GM06990 (cell line): ENCODE results near the gene SYN1.

Source experiments
- DNase-seq: peaks from one replicate; pipeline ENCODE4 v3.0.0-alpha.2; 2011; ENCODE audit not compliant: insufficient read length; ENCODE audit errors: extremely low read depth
- H3K27me3 ChIP-seq: replicated peaks from 2 replicates; pipeline ENCODE4 v1.6.0; 2011; ENCODE audit warnings: low read length; ENCODE audit not compliant: control insufficient read depth, insufficient read depth
- H3K36me3 ChIP-seq: 2 replicates; pipeline ENCODE4 v1.5.1; 2011; ENCODE audit warnings: low read length; ENCODE audit not compliant: control insufficient read depth, insufficient read depth
- H3K4me3 ChIP-seq: replicated peaks from 2 replicates; pipeline ENCODE4 v1.5.1; 2011; ENCODE audit warnings: low read depth, mild to moderate bottlenecking, control low read depth, low read length
- TF ChIP-seq, protein P1 (sequence below): IDR thresholded peaks from 2 replicates; pipeline ENCODE4 v1.5.1; 2011; ENCODE audit warnings: low read length, control low read depth, mild to moderate bottlenecking, inconsistent platforms; ENCODE audit not compliant: insufficient read depth, poor library complexity, severe bottlenecking

SYN1 gene

DNA sequence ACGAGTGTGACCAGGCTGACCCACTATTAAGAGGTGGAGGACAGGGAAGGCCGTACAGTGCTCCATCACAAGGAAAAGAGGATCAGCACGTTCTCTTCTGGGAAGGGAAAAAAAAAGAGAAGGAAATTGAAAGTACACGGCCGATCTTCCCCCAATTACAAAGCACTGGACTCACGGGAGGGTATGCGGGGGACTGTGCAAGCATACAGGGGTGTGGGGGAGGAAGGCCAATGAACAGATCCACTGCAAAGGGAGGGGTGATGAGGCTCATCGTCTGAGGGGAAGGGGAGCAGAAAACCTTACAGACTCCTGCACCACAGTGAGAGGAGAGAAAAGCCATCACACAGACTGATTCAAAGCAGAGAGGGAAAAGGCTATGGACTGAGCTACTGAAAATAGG is 29.6 kb upstream of the SYN1 start:
- DNase-seq, result no peak
- Histone ChIP-seq H3K36me3 (no peaks in the 10 kb centered on the region; the same call in none of the 2 replicates), H3K4me3 (peak overlapping the region; percentile 68), H3K27me3 (no peaks in the 10 kb centered on the region)
- TF ChIP-seq, protein P1, sequence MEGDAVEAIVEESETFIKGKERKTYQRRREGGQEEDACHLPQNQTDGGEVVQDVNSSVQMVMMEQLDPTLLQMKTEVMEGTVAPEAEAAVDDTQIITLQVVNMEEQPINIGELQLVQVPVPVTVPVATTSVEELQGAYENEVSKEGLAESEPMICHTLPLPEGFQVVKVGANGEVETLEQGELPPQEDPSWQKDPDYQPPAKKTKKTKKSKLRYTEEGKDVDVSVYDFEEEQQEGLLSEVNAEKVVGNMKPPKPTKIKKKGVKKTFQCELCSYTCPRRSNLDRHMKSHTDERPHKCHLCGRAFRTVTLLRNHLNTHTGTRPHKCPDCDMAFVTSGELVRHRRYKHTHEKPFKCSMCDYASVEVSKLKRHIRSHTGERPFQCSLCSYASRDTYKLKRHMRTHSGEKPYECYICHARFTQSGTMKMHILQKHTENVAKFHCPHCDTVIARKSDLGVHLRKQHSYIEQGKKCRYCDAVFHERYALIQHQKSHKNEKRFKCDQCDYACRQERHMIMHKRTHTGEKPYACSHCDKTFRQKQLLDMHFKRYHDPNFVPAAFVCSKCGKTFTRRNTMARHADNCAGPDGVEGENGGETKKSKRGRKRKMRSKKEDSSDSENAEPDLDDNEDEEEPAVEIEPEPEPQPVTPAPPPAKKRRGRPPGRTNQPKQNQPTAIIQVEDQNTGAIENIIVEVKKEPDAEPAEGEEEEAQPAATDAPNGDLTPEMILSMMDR, result no peak

DNA sequence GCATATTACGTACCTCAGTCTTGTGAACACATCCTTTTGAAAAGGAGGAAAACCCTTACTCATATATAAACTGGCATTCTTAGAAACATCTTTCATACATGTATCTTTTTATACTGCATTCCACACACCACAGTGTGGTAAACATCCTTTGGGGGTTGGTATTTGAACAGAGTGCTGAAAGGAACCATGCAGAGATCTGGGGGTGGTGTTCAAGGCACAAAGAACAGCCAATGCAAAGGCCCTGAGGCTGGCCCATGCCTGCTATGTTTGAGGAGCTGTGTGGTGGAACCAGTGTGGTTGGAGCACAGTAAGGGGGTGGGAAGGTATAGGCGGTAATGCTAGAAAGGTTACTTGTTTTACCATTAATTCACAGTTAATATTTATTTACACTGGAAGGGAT is 28.7 kb upstream of the SYN1 start:
- Histone ChIP-seq H3K4me3 (no peak overlapping the region), H3K36me3 (no peaks in the 10 kb centered on the region; the same call in none of the 2 replicates), H3K27me3 (no peaks in the 10 kb centered on the region)
- no peak for DNase-seq
- TF ChIP-seq, protein P1, result no peak

DNA sequence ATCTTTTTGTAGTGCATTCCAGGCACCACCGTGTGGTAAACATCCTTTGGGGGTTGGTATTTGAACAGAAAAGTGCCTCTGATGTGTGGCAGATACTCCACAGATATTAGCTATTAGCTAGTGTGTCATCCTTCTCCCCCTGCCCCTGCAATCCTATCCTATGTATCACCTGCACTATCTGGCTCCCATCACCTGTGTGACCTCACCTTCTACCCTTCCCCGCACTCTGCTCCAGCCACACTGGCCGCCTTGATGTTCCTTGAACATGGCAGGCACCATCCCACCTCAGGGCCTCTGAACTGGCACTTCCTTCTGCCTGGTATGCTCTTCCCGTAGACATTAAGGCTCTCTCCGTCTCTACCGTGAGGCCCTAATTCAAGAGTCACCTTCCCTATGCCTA is 27.0 kb upstream of the SYN1 start:
- DNase-seq, result no peak
- no peak overlapping the region for H3K4me3 ChIP-seq
- H3K36me3 ChIP-seq, result no peaks in the 10 kb centered on the region; the same call in none of the 2 replicates
- H3K27me3 ChIP-seq, result no peaks in the 10 kb centered on the region
- TF ChIP-seq, protein P1, result no peak

DNA sequence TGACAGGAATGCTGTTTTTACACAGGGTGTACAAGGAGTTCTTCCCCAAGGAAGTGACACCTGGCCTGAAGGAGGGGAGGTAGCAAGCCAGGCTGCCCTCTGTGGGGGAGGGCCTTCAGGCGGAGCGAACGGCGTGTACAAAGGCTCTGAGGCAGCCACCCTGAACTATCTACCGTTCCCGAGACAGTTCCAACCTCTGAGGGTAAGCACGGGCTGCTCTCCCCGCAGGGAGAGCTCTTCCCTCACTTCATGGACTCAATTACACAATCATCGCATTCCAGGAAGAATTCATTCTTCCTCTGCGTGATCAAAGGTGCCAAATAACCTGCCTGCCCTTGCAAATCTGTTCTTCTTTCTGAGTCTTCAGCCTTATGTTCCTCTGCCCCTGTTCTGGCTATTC is 25.9 kb upstream of the SYN1 start:
- H3K36me3 ChIP-seq, result no peaks in the 10 kb centered on the region; the same call in none of the 2 replicates
- H3K27me3 ChIP-seq, result no peaks in the 10 kb centered on the region

DNA sequence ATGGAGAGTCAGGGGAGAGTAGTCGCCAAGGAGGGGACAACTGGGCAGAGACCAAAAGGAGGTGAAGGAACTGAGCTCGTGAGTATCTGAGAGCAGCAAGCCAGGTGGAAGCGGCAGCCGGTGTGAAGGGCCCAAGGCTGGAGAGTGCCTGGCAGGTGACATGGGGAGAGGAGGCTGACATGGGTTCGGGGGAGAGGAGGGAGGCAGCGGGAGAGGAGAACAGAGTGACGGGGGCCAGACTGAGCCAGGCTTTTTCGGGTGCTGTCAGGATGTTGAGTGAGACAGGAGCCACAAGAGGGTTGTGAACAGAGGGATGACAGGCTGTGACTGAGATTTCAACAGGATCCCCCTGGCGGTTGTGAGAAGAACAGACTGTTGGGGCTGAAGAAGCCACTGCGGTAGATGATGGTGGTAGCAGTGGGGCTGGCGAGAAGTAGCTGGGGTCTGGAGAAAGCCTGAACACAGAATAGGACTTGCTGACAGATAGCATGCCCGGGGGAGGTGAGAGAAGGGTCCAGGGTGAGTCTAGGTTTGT is 25.0 kb upstream of the SYN1 start:
- no peak for DNase-seq
- H3K36me3 ChIP-seq, result no peaks in the 10 kb centered on the region; the same call in none of the 2 replicates
- TF ChIP-seq, protein P1, result peak; percentile 56
- H3K4me3 ChIP-seq, result no peak overlapping the region
- H3K27me3 ChIP-seq, result no peaks in the 10 kb centered on the region

More for the DNA sequence above, 25.9 kb upstream of the SYN1 start:
- TF ChIP-seq, protein P1, result no peak
- H3K4me3 ChIP-seq, result no peak overlapping the region
- DNase-seq, result no peak

DNA sequence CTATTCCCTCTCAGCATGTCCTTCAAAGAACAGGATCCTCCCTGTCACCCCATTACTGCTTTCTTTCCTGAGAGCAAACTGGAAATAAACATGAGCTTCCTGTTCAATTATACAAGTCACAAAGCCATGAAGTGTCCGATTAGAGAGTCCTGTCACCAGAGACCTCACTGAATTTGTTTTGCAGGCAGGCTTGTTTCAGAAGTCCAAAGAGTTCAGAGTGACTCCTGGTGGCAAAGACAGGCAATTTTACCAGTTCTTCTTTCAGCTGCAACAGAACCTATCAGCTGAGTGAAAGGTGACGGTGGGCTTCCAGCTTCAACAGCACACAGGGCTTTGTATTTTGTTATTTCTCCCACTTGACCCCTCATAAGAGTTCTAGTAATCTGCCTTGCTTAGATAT is 24.3 kb upstream of the SYN1 start:
- Histone ChIP-seq H3K4me3 (no peak overlapping the region), H3K27me3 (no peaks in the 10 kb centered on the region), H3K36me3 (no peaks in the 10 kb centered on the region; the same call in none of the 2 replicates)
- no peak for DNase-seq
- TF ChIP-seq, protein P1, result peak; percentile 28
